Colonic mucosa (tissue), 4 donors: ENCODE results near the gene LRRC51. TPM values are rescaled to one million over a fixed set of nuclear protein-coding genes. Genes with fewer than 3 reads are reported as not detected.

Experiments
- DNase-seq: peaks from one replicate; pipeline ENCODE4 v3.0.0-alpha.2; 2020
- H3K27ac ChIP-seq: fragments of 200-600 bp; one replicate; pipeline ENCODE4 v1.8.0; 2021
- H3K27me3 ChIP-seq: fragments of 200-600 bp; one replicate; pipeline ENCODE4 v1.8.0; 2021
- H3K36me3 ChIP-seq: fragments of 200-600 bp; one replicate; pipeline ENCODE4 v1.8.0; 2021
- H3K4me1 ChIP-seq: fragments of 200-600 bp; one replicate; pipeline ENCODE4 v1.8.0; 2021; ENCODE audit warnings: mild to moderate bottlenecking
- H3K4me3 ChIP-seq: fragments of 200-600 bp; one replicate; pipeline ENCODE4 v1.8.0; 2021
- H3K9ac ChIP-seq, 2 donors: one replicate each; pipeline ENCODE4 v1.7.0; 2013; ENCODE audit warnings: control low read depth in 2 of 2, low read depth in 2 of 2, low read length in 2 of 2
- H3K9me3 ChIP-seq: fragments of 200-600 bp; one replicate; pipeline ENCODE4 v1.8.0; 2021
- CTCF ChIP-seq: fragments of 200-600 bp; IDR thresholded peaks from one replicate; pipeline ENCODE4 v1.8.0; 2022; ENCODE audit warnings: antibody characterized with exemption, mild to moderate bottlenecking
- intact Hi-C: fragments of 100-400 bp; cut with DNase I; formaldehyde crosslinking; loops from one replicate; pipeline ENCODE4 v1.14.1; 2022
- total RNA-seq, 2 donors: library from RNA; stranded (reverse); fragmentation: NEBNext Ultra II Directional in 1 of 2; extraction: Animal tissue kit (Norgen Biotek cat#: 25700) in 1 of 2; gene quantifications; one replicate each; pipeline ENCODE4 v1.2.1, GENCODE V29; 2021
- donor health status: healthy.
- donor health status: DM: no; HTN: no; CAD: no.
- donor health status: DM: no; HTN: no; CAD: no.

The LRRC51 gene
- total RNA-seq, 2 donors from 2014 or later: 6.2 to 10.9 TPM

DNA sequence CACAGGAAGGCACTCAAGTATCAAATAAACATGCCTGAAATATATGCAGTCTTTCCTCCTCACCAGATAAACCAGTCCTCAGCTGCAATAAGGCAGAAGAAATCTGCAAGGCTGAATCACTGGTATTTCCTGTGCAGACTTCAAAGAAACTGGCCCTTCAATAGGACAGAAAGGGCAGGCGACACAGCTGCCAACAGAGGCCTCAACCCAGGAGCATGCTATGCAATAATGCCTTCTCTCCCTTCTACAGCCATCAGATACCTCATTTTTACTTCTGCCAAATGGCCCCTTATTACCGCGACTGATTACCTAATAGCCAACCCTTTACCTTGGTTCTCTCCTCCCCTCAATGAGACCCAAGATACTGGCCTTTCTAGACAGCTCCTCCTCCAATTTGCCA, 8.3 kb upstream of the LRRC51 start:
- Histone ChIP-seq H3K9ac (no peak overlapping the region), H3K4me3 (no peak overlapping the region), H3K36me3 (no peaks in the 10 kb centered on the region), H3K27me3 (no peaks in the 10 kb centered on the region), H3K27ac (no peak overlapping the region), H3K4me1 (peaks cover 6% of the 10 kb centered on the region), H3K9me3 (no peaks in the 10 kb centered on the region)
- TF ChIP-seq CTCF: no peak
- intact Hi-C loops: no loop called here
- DNase-seq: no peak

GRCh38 chr11:72075109-72075508, 5.5 kb upstream of the LRRC51 start:
- no peaks in the 10 kb centered on the region for H3K27me3 ChIP-seq
- no peak for TF ChIP-seq CTCF
- no peak for DNase-seq
- H3K9me3 ChIP-seq: no peaks in the 10 kb centered on the region
- no peaks in the 10 kb centered on the region for H3K4me1 ChIP-seq
- no peak overlapping the region for H3K27ac ChIP-seq
- intact Hi-C loops: no loop called here
- H3K4me3 ChIP-seq: no peak overlapping the region
- H3K36me3 ChIP-seq: no peaks in the 10 kb centered on the region
- H3K9ac ChIP-seq: no peak overlapping the region

GRCh38 chr11:72075756-72076155, 4.9 kb upstream of the LRRC51 start:
- Histone ChIP-seq H3K36me3 (no peaks in the 10 kb centered on the region), H3K9ac (no peak overlapping the region), H3K9me3 (no peaks in the 10 kb centered on the region), H3K4me1 (no peaks in the 10 kb centered on the region), H3K4me3 (no peak overlapping the region), H3K27me3 (no peaks in the 10 kb centered on the region), H3K27ac (no peak overlapping the region)
- DNase-seq: no peak
- intact Hi-C loops: no loop called here
- no peak for TF ChIP-seq CTCF

GRCh38 chr11:72078477-72078876, 2.2 kb upstream of the LRRC51 start:
- Histone ChIP-seq H3K4me3 (no peak overlapping the region), H3K4me1 (no peaks in the 10 kb centered on the region), H3K27ac (peak overlapping the region; percentile 88), H3K9ac (peak overlapping the region in 1 of 2 donors; percentile 92), H3K36me3 (no peaks in the 10 kb centered on the region), H3K27me3 (no peaks in the 10 kb centered on the region), H3K9me3 (no peaks in the 10 kb centered on the region)
- no peak for DNase-seq
- intact Hi-C loops: no loop called here
- no peak for TF ChIP-seq CTCF

DNA sequence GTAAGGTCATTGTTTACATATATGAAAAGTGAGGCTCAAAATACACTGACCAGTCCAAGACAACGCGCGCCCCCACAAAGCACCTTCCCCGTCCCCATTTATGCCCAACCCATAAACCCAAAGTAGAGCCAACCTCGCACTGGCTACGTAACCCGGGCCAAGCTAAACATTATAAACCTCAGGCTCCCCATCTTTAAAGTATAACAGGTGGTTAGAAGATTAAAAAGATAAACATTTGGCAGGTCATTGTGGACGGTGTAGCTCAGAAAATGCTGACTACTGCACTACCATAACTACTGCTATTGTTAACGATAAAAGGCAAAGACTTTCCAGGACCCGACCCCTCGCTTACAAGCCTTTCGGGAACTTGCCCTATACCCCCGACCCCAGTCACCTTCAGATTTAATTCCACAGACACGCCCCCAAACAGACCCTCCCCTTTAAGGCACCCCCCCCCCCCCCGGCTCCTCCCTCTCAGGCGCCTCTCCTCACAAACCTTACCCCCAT, 778 bp upstream of the LRRC51 start:
- Histone ChIP-seq H3K36me3 (no peaks in the 10 kb centered on the region), H3K4me1 (no peaks in the 10 kb centered on the region), H3K9me3 (no peaks in the 10 kb centered on the region), H3K4me3 (peak overlapping the region; percentile 76), H3K27ac (peak overlapping the region; percentile 88), H3K9ac (peak overlapping the region; percentile 51 to 92), H3K27me3 (no peaks in the 10 kb centered on the region)
- intact Hi-C loops: no loop called here
- no peak for TF ChIP-seq CTCF
- peak; percentile 41 for DNase-seq
